ENCODE results near the gene CAPRIN1.

Gene CAPRIN1

GRCh38 chr11:34021977-34022735, 29.4 kb upstream of the CAPRIN1 start:
- no peak for TF ChIP-seq POLR2AphosphoS5 (IDR thresholded peaks at IDR 0.05; ENCODE audit: low read depth)
- TF ChIP-seq, protein P1, sequence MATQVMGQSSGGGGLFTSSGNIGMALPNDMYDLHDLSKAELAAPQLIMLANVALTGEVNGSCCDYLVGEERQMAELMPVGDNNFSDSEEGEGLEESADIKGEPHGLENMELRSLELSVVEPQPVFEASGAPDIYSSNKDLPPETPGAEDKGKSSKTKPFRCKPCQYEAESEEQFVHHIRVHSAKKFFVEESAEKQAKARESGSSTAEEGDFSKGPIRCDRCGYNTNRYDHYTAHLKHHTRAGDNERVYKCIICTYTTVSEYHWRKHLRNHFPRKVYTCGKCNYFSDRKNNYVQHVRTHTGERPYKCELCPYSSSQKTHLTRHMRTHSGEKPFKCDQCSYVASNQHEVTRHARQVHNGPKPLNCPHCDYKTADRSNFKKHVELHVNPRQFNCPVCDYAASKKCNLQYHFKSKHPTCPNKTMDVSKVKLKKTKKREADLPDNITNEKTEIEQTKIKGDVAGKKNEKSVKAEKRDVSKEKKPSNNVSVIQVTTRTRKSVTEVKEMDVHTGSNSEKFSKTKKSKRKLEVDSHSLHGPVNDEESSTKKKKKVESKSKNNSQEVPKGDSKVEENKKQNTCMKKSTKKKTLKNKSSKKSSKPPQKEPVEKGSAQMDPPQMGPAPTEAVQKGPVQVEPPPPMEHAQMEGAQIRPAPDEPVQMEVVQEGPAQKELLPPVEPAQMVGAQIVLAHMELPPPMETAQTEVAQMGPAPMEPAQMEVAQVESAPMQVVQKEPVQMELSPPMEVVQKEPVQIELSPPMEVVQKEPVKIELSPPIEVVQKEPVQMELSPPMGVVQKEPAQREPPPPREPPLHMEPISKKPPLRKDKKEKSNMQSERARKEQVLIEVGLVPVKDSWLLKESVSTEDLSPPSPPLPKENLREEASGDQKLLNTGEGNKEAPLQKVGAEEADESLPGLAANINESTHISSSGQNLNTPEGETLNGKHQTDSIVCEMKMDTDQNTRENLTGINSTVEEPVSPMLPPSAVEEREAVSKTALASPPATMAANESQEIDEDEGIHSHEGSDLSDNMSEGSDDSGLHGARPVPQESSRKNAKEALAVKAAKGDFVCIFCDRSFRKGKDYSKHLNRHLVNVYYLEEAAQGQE (IDR thresholded peaks at IDR 0.05; ENCODE audit: insufficient replicate concordance, low read depth), result no peak
- TF ChIP-seq SPI1 (IDR thresholded peaks at IDR 0.05; ENCODE audit: borderline replicate concordance, low read depth), result no peak
- TF ChIP-seq CTCF (IDR thresholded peaks at IDR 0.05; ENCODE audit: insufficient read depth, low read length), result no peak
- TF ChIP-seq GABPA (IDR thresholded peaks at IDR 0.05; ENCODE audit: low read depth), result no peak
- H3K27ac ChIP-seq (replicated peaks), result no peak overlapping the region
- H3K27me3 ChIP-seq (ENCODE audit: insufficient read depth, poor library complexity, severe bottlenecking), result no peaks in the 10 kb centered on the region
- no peak for DNase-seq (ENCODE audit: low read depth in 1 of 2, low spot score in 1 of 2)
- no peak overlapping the region for H3K4me3 ChIP-seq (replicated peaks; ENCODE audit: insufficient read depth, low read length)

GRCh38 chr11:34026432-34026831, 25.1 kb upstream of the CAPRIN1 start:
- no peaks in the 10 kb centered on the region for H3K27me3 ChIP-seq (ENCODE audit: insufficient read depth, poor library complexity, severe bottlenecking)
- H3K4me3 ChIP-seq (replicated peaks; ENCODE audit: insufficient read depth, low read length), result no peak overlapping the region
- H3K27ac ChIP-seq (replicated peaks), result no peak overlapping the region
- TF ChIP-seq GABPA (IDR thresholded peaks at IDR 0.05; ENCODE audit: low read depth) (no peak), CTCF (IDR thresholded peaks at IDR 0.05; ENCODE audit: insufficient read depth, low read length) (no peak)
- TF ChIP-seq, protein P1 (IDR thresholded peaks at IDR 0.05; ENCODE audit: insufficient replicate concordance, low read depth), result no peak
- DNase-seq (ENCODE audit: low read depth in 1 of 2, low spot score in 1 of 2), result no peak

- DNase-seq (ENCODE audit: low read depth in 1 of 2, low spot score in 1 of 2), result no peak
- H3K27me3 ChIP-seq (ENCODE audit: insufficient read depth, poor library complexity, severe bottlenecking), result no peaks in the 10 kb centered on the region
- no peak overlapping the region for H3K27ac ChIP-seq (replicated peaks)
- TF ChIP-seq CTCF (IDR thresholded peaks at IDR 0.05; ENCODE audit: insufficient read depth, low read length) (no peak), SPI1 (IDR thresholded peaks at IDR 0.05; ENCODE audit: borderline replicate concordance, low read depth) (no peak), POLR2AphosphoS5 (IDR thresholded peaks at IDR 0.05; ENCODE audit: low read depth) (no peak), GABPA (IDR thresholded peaks at IDR 0.05; ENCODE audit: low read depth) (no peak)
- TF ChIP-seq, protein P1 (IDR thresholded peaks at IDR 0.05; ENCODE audit: insufficient replicate concordance, low read depth), result no peak
- no peak overlapping the region for H3K4me3 ChIP-seq (replicated peaks; ENCODE audit: insufficient read depth, low read length)
Measured at GRCh38 chr11:34027516-34028408, 23.8 kb upstream of the CAPRIN1 start.

Measured in HL-60 (cell line).